GM21390 (cell line): ENCODE data around the gene SPATA2.
A peak's percentile ranks its signal among the peaks of the same experiment; 100 is the strongest.

Experiments
- ATAC-seq: cut with Tn5 transposase; IDR thresholded peaks from one replicate; pipeline ENCODE4 v1.9.1; 2021; ENCODE audit not compliant: unreplicated experiment

The SPATA2 gene

DNA sequence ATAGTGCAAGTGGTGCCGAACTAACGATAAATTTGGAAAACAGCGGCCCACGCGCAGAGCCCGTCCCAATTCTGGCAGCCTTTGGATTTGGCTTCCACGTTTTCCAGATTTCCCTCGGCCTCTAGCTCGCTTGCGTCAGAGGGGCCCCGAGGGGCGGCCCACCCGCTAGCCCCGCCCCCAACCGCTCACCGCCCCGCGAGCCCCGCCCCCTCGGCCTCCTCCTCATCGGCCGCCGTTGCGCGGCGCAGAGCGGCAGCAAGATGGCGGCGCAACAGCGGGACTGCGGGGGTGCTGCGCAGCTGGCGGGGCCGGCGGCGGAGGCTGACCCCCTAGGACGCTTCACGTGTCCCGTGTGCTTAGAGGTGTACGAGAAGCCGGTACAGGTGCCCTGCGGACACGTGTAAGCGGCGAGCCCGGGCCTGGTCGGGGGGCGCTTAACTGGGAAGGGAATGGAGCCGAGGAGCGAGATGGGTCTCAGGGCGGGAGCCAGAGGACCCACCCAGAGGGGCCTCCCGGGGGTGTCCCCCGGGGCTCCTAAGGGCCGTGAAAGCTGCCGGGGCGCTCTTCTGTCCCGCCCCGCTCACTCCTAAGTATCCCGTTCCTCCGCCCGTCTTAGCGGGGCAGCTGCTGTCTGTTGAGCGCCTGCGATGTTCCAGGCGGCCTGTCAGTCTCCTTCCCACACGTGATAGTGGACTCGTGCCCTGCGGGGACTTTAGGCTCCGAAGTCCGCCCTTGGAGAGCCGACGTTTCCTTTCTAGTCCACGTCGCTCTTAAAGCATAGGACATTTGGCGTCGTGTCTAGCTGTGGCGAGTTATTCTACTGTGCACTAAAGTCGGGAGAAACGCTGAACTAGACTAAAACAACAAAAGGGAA is 21.1 kb upstream of the SPATA2 start, which contains the start of gene RNF114:
Gene RNF114 (plus strand): TSS at position 245 of the 874 bp plus-strand sequence. CDS start 16 bp downstream, at position 261.
- ATAC-seq: peak; percentile 72

DNA sequence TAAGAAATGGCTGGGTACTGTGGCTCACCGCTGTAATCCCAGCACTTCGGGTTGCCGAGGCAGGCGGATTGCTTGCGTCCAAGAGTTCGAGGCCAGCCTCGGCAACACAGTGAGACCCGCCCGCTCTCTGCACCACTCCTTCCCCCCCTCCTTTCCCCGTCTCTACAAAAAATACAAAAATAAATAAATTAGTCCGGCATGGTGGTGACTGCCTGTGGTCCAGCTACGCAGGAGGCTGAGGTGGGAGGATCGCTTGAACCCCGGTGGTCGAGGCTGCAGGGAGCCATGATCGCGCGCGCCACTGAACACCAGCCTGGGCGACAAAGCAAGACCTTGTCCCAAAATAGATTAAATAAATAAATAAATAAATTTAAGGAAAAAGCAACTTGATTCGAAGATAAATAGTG is 20.4 kb upstream of the SPATA2 start:
- no peak for ATAC-seq

DNA sequence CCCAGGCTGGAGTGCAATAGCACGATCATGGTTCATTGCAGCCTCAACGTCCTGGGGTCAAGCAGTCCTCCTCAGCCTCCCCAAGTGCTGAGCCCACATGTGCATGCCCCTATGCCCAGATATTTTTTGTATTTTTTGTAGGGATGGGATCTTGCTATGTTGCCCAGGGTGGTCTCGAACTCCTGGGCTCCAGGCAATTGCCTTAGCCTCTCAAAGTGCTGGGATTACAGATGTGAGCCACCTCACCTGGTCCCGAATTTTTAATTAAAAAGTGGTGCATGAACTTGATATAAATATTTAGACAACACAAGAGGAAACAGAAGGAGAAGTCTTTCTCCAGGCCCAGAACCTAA is 13.8 kb upstream of the SPATA2 start:
- ATAC-seq: no peak

DNA sequence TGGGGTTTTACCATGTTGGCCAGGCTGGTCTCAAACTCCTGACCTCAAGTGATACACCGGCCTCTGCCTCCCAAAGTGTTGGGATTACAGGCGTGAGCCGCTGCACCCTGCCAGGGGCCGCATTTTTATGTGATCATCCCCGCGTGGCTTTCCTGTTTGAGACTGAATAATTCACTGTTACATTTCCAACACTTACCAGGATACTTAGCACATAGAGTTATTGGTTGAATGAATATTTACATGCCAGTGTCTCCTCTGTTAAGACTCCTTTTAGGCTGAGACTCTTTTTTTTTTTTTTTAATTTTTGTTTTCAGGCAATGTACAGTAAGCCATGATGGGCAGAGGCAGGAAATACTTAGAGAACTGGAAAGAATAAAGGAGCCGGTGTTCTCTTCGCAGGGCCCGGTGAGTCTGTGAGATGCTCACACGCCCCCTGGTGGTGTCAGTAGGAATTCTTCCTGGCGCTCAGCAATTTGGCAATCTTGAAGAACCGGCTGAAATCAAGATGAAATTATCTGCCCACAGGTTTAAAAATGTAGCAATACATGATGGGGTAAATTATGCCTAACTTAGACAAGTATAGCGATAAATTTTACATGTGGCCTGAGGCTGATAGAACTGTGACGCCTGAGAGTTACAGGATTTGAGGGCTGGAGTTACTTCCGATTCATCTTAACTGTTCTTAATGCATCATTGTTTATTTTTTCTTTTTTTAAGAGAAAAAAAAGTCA is 13.2 kb upstream of the SPATA2 start:
- no peak for ATAC-seq

DNA sequence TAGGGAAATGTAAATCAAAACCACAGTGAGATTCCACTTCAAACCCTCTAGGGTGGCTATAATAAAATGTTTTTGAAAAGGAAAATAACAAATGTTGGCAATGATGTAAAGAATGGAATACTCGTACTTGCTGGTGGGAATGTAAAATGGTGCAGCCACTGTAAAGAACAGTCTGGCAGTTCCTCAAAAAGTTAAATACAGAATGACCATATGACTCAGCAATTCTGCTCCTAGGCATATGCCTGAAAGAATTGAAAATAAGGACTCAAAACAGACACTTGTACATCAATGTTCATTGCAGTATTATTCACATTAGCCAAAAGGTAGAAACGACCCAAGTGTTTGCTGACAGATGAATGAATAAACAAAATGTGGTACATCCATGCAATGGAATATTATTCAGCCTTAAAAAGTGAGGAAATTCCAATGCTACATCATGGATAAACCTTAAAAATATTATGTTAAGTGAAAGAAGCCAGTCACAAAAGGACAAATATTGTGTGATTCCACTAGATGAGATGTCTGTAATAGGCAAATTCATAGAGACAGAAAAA is 10.6 kb upstream of the SPATA2 start:
- no peak for ATAC-seq

DNA sequence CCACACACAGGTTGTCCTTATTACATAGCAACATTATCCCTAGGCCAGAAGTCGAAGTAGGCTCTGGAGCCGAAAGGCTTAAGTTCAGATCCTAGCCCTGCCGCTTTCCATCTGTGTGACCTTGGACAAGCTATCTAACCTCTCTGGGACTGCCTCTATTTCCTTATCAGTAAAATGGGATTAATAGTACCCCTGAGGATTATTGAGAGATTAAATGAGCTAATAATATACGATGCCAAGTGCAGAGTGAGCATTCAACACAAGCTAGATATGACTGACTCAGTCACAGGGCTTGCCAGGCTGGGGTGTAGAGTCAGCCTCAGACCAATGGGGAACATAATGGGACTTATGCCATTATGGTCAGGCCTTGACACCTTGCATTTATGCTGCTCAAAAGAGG is 8.9 kb upstream of the SPATA2 start:
- ATAC-seq: no peak

DNA sequence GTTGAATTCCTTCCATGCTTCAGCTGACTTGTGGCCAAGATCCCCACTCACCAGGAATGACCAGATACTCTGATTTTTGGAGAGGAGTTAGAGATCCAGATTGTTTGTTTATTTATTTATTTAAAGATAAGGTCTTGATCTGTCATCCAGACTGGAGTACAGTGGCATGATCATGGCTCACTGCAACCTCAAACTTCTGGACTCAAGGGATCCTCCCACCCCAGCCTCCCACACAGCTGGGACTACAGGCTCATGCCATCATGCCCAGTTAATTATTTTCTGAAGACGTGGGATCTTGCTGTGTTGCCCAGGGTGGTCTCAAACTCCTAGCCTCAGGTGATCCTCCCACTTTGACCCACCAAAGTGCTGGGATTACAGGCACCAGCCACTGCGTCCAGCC is 4.1 kb upstream of the SPATA2 start:
- ATAC-seq: no peak

DNA sequence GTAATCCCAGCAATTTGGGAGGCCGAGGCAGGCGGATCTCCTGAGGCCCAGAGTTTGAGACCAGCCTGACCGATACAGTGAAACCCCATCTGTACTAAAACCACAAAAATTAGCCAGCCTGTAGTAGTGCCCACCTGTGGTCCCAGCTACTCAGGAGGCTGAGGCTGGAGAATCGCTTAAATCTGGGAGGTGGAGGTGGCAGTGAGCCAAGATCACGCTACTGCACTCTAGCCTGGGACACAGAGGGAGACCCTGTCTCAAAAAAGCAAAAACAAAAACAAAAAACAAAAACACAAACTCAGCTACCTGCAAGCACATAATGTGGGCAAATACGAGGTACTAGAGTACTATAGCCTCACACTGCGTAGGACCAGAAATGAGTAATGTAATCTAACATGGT is 3.7 kb upstream of the SPATA2 start:
- no peak for ATAC-seq

DNA sequence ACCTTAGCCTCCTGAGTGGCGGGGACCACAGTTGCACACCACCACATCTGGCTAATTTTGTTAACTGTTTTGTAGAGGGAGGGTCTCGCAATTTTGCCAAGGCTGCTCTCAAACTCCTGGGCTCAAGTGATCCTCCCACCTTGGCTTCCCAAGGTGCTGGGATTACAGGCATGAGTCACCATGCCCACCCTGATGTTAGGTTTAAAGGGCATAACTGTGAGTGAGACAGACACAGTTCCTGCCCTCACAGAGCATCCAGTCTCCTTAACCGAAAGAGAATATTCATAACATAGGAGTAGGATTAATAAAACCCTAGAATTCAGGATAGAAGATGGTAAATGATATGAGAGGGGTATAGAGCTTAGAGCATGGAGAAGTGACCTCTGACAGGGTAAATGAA is 3.1 kb upstream of the SPATA2 start:
- ATAC-seq: no peak

DNA sequence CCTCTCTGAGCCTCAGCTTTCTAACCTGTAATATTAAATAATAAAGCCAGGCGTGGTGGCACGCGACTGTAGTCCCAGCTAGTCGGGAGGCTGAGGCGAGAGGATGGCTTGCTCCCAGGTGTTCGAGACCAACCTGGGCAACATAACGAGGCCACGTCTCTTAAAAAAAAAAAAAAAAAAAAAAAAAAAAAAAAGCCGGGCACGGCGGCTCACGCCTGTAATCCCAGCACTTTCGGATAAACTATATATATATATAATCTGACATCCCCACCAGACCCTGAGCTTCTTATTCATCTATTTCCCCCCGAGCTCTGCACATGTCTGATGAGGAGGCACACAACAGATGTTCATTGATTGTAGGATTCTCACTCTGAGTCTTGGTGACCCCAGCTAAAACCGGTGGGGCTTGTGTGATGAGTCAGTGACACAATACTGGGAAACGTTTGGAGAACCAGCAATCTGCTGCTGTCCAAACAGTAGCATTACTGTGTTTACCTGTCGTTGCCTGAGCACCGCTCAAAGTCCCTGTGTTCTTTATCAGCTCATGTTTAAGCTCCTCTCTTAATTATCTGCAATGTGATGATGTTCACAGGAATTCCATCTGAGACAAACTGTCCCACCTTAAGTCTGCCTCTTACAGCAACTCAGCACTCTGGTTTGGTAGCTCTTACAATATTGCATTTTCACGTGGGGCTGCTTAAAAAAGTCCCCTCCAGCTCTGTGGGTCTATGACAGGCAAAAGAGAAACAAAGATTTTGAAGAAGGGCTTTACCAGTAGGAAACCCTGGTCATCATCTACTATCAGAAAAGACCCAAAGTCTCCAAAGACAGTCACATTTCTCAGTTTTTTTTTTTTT is 1.0 kb upstream of the SPATA2 start:
- ATAC-seq: no peak

DNA sequence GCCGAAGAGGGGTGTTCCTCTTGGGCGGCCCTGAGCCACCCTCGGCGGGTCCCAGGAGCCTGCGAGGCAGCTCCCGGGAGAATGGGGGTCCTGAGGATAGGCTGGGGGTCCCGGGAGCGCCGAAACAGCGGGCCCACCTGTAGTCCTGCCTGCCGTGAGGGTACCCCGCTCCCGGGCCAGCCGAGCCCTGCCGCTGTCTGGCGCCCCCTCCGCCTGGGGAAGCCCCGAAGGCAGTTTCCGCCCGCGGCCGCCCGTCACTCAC is 280 bp downstream of the SPATA2 start:
- ATAC-seq: no peak

DNA sequence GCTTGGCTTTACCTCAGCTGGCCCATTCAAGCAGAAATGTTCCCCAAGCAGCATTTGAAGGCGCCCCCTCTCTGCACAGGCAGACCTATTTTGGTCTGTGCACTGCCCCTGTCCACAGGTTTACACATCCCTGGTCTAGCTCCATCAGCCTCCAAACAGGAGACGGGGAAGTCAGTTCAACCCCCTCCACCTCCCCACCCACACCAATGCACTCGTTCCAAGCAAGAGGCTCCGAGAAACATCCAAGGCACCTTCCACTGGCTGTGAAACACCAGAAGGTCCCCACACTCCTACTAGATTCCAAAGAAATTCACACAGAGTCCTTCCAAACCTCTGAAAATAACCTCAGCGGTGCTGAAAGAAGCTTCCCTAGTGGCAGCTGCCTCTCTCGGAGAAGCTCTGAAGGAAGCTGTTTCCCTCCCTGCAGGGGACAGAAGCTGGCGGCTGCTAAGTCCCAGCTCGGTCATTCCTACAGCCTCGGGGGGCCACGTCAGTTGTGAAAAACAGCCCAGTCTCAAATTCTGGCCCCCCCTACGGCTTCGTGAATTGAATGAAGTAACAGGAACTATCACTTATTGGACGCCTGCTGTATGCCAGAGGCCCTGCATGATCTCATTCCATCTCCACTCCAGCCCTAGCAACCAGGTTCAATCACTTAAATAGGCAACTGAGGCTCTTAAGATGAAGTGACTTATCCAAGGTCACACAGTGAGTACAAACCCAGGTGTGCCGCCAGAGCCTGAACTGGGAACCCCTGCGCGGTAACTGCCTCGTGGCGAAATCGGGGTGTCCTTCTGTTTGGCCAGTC is 815 bp downstream of the SPATA2 start:
- ATAC-seq: no peak

DNA sequence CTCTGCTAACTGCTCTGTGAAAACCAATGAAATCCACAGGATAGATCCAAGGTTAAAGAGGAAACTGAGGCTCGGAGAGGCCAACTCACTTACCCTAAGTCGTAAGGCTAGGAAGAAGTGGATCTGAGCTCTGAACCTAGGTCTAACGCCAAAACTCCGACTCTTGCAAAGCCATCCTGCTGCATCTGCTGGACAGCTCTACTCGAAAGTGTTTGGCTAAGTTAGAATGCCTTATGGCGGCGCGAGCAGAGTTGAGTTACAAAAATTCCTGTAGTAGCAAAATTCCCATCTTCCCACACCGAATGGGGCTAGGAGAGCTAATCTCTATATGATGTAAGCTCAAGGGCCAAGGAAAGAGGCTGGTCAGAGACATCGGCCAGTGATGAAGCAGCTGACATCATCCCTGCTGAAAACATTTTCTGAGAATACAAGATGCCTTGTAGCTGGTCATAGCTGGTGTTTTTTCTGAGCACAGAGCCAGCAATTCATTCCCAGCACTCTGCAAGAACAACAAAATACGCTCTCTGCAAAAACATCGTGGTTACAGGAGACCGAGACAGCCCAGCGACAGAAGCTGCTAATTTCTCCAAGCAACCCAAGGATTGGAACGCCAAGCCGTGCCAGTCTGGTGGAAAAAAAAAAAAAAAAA is 1.8 kb downstream of the SPATA2 start:
- ATAC-seq: no peak

DNA sequence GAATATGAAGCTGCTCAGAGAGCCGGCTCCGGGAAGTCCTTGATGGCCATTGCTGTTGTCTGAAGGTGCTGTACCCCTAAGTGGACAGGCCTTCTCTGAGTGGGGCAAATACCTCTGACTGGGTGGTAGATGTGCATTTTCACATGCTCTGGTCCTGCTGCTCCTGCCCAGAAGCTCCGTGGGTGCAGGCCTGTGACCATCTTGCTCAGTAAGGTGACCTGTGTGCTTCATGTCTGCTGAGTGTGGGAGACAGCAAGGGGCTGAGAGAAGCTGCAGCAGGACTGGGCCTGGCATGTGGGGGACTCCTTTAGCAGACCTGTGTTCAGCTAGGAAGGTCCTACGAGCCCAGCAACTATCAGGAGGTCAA is 5.0 kb downstream of the SPATA2 start:
- ATAC-seq: no peak

DNA sequence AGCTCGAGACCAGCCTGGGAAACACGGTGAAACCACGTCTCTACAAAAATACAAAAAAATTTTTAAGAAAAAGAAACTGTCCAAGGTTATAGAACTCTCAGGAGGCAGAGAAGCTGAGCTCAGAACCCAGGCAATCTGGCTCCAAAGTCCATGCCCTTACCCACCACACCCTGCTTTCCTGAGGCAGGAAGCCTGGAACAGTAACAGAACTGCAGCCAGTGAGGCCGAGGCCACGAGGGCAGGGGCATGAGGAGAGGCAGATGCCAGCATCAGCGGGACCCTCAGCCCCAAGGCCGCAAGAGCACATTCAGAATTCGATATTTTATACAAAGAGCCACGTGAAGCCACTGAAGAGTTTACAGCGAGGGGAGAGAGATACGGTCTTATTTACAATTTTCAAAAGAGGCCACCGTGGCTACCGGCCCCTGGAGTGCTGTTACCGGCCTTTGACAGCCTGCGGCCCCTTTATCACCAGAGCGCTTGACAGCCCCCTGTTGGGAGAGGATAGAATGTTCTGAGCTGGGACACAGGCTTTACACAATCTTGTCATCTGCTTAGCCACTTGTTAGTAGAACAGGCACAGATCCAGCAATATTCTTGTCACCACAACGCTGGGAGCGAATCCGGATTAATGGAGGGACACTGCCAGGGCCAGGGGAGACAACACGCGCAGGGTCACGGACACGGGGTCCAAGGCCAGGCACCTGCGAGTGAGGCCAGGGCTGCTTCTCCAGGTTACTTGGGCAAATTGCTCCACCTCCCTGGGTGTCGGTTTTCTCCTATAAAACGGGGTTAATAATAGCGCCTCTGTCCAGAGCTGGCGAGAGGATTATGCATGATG is 5.6 kb downstream of the SPATA2 start:
- no peak for ATAC-seq

DNA sequence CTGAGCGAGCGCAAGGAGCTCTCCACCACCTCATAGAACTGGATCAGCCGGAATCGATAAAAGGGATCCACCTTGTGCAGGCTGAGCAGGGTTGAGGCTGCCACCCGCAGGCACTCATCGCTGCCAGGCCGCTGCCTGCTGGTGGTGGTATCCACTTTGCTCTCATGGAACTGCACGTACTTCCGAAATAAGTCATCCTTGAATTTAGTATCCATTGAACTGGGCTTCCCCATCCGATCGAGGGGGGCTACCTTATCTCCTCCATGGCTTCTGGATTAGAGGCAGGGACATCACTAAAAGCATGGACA is 7.1 kb downstream of the SPATA2 start:
- ATAC-seq: no peak

DNA sequence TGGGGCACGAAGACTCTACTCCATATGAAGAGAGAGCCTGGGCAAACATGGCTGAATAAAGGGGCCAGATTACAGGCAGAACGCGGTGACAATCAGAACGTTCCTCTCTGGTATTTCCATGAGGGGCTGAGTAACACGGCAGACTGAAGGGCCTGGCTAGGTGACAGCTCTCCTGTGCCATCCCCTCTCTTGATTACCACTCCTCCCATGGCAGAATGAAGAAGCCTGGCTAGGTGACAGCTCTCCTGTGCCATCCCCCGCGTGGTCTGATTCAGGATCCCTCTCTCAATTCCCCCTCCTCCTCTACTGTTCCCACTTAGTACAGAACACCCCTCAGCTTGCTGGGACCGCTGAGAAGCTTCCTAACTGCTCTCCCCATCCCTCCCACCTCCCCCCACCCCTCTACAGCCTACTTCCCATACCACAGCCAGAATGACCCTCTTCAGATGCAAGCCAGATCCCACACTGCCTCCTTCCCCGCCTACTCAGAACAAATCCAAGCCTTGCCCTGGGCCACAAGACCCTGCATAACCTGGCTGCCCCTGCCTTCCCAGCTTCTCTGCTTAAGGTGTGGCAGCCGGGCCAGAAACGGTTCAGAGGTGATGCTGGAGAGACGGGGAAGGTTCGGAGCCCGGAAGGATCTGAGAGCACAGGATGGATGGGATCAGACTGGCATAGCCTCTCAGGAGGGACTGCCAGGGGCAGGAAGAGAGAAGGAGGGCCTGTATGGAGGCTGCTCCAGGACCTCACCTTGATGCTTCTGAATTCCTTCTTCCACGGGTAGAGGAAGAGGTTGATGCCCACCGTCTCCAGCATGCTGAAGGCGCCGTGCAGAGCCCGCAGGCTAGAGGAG is 7.7 kb downstream of the SPATA2 start:
- no peak for ATAC-seq

DNA sequence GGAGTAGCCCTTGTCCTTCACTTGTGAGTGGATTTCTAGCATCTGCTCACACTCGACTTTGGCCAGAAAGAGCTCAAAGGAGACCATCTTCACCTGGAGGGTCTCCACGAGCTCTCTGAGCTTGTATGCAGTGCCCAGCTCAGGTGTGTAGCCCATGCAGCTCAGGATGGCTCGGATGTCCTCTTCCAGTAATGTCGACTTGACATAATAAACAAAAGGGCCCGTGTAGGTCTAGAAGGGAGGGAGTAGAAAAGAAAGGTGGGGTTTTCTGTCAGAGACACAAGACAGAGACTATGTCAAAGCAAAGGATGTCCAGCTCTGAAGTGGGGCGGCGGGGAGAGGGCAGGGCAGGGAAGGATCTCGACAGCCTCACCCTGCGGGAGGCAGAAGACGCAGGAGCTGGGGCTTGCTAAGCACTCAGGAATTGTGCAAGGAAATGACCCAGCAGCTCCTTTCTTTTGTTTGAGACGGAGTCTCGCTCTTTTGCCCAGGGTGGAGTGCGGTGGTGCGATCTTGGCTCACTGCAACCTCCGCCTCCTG is 8.6 kb downstream of the SPATA2 start:
- no peak for ATAC-seq
